Measurements from ENCODE around the gene RIBC1. TPM values are rescaled to one million over a fixed set of nuclear protein-coding genes. Genes with fewer than 3 reads are reported as not detected.

The RIBC1 gene
- total and polyA plus RNA-seq, 12 donors = 0.28 to 1.6 (median 0.52) TPM

DNA sequence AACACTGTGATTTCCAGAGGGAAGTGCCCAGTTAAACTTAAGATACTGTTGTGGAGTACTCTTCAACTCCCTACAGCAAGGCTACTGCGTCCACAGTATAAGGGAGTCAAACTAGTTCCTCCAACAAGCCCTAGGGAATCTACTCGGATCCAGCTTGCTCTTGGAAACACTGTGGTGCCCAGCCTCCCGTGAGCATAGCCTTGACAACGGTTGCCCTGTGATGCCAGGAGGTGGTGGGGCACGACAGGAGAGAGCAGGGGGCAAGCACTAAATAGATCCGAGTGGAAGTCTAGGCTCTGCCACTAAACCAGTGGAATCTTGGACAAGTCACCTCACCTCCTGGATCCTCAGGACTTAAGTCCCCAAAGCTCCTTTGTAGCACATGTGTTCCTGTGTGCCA is 45.8 kb upstream of the RIBC1 start:
- Histone ChIP-seq H3K27ac (no peak overlapping the region), H3K27me3 (no peaks in the 10 kb centered on the region), H3K36me3 (peaks cover 0 to 50% (median 0%) of the 10 kb centered on the region in 9 donors), H3K4me3 (no peak overlapping the region), H3K4me1 (peaks cover 0 to 14% (median 0%) of the 10 kb centered on the region in 9 donors), H3K9me3 (no peaks in the 10 kb centered on the region)
- intact Hi-C loops (cut with DNase I) = no loop called here
- DNase-seq = no peak
- no peak for ATAC-seq
- TF ChIP-seq, protein P1, sequence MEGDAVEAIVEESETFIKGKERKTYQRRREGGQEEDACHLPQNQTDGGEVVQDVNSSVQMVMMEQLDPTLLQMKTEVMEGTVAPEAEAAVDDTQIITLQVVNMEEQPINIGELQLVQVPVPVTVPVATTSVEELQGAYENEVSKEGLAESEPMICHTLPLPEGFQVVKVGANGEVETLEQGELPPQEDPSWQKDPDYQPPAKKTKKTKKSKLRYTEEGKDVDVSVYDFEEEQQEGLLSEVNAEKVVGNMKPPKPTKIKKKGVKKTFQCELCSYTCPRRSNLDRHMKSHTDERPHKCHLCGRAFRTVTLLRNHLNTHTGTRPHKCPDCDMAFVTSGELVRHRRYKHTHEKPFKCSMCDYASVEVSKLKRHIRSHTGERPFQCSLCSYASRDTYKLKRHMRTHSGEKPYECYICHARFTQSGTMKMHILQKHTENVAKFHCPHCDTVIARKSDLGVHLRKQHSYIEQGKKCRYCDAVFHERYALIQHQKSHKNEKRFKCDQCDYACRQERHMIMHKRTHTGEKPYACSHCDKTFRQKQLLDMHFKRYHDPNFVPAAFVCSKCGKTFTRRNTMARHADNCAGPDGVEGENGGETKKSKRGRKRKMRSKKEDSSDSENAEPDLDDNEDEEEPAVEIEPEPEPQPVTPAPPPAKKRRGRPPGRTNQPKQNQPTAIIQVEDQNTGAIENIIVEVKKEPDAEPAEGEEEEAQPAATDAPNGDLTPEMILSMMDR (IDR thresholded peaks at IDR 0.05) = no peak
- 86 to 90% methylated on average over 6 of the region's 6 CpGs for whole genome bisulfite sequencing, 2 donors

DNA sequence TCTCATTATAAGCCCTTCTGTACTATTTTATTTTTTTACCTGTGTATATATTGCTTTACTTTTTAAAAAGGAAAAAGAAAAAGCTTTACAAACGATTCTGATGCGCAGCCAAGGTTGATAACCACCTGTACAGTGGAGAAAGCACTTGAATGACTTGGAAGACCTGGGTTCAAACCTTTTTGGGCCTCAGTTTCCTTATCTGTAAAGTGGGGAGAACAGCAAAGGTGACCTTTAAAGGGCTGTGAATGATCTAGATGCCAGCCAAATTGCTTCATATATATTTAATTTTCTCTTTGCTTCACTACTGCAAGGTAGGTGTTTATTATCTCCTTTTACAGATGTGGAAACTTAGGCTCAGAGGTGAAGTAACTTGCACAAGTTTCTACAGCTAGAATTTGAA is 45.2 kb upstream of the RIBC1 start:
- H3K9me3 ChIP-seq = no peaks in the 10 kb centered on the region
- no peak for DNase-seq
- no peak for ATAC-seq
- H3K4me3 ChIP-seq = no peak overlapping the region
- TF ChIP-seq, protein P1 (IDR thresholded peaks at IDR 0.05) = no peak
- H3K27ac ChIP-seq = no peak overlapping the region
- no peaks in the 10 kb centered on the region for H3K27me3 ChIP-seq
- intact Hi-C loops (cut with DNase I) = no loop called here
- 96 to 97% methylated on average over 2 of the region's 2 CpGs for WGBS, 2 donors
- peaks cover 0 to 12% (median 0%) of the 10 kb centered on the region in 9 donors for H3K4me1 ChIP-seq
- H3K36me3 ChIP-seq = peaks cover 0 to 55% (median 0%) of the 10 kb centered on the region in 9 donors

DNA sequence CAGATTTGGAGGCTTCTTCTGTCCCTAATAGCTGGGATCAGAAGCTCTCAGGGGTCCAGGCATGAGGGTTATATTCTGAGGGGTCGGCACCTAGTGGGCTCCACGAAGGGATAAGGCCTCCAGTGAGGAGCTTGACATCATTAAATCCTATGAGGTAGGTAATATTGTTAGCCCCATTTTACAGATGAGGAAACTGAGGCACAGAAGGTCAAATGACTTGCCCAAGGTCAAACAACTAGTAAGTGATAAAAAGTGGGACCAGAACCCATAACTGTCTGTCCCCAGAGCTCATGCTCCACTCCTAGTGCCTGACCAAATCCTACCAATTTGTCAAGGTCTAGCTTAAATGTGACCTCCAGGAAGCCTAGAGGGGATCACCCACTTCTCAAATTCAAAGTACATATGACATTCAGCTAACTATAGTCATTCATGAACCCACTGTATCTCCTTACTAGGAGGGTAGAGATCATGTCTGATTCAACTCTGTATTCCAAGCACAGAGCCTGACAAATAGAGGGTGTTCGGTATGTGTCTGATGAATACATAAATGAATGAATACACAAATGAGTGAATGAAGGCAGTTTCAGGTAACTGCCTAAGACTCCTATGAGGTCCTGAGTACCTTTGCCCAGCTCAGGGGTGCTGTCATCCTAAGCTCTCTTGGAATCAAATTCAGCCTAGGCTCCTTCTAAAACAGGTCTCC is 43.5 kb upstream of the RIBC1 start:
- no peak for ATAC-seq
- 98 to 100% methylated on average over 3 of the region's 3 CpGs for WGBS, 2 donors
- H3K4me1 ChIP-seq = peaks cover 0 to 8% (median 0%) of the 10 kb centered on the region in 9 donors
- intact Hi-C loops (cut with DNase I) = no loop called here
- TF ChIP-seq, protein P1 (IDR thresholded peaks at IDR 0.05) = no peak
- H3K36me3 ChIP-seq = peaks cover 0 to 72% (median 0%) of the 10 kb centered on the region in 9 donors
- DNase-seq = no peak
- no peaks in the 10 kb centered on the region for H3K9me3 ChIP-seq
- no peaks in the 10 kb centered on the region for H3K27me3 ChIP-seq
- no peak overlapping the region for H3K4me3 ChIP-seq
- no peak overlapping the region for H3K27ac ChIP-seq

DNA sequence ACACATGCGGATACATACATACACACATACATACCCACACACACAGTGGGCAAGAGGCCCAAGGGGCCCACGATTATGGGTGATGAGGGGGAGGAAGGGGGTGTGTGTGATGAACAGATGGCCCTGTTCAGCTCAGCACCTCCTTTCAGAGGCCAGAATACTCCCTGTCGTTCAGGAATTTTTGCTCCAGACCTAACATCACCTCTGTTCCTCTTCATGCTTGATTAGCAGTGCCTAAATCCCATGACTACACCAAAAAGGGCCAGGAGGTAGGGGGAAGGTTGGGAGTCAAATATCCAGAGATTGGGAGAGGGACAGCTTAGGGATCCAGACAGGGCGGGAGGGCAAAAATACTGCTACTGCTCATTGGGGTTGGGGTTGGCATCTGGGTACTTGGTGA is 42.9 kb upstream of the RIBC1 start:
- peaks cover 0 to 78% (median 0%) of the 10 kb centered on the region in 9 donors for H3K36me3 ChIP-seq
- H3K27me3 ChIP-seq = no peaks in the 10 kb centered on the region
- no peaks in the 10 kb centered on the region for H3K9me3 ChIP-seq
- H3K4me3 ChIP-seq = no peak overlapping the region
- peaks cover 0 to 2% (median 0%) of the 10 kb centered on the region in 9 donors for H3K4me1 ChIP-seq
- no peak overlapping the region for H3K27ac ChIP-seq
- intact Hi-C loops (cut with DNase I) = no loop called here
- no peak for DNase-seq
- TF ChIP-seq, protein P1 (IDR thresholded peaks at IDR 0.05) = no peak
- 57 to 70% methylated on average over 3 to 4 of the region's 4 CpGs for WGBS, 2 donors
- no peak for ATAC-seq
